ENCODE data around the gene SV2C.

DNA sequence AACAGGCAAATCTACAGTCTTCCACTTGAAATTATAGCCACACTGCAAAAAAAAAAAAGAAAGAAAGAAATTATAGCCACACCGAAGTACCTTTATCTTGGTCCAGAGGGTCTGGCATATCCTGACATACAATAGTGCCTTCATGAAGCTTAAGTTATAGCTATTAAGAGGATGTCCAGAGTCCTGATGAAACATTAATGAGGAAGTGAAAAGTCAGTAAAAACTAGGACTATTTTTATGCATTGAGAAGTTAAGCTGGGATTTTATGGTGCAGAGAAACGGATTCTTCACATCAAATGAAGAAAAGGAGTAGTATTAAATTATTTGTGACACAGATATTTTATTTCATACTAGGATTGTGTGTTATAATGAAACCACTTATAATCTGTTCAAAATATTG is 123.9 kb downstream of the SV2C start:
- TF ChIP-seq CTCF (conservative IDR thresholded peaks at IDR 0.05; ENCODE audit: low read length), result no peak
- no peak for TF ChIP-seq EZH2phosphoT487 (IDR thresholded peaks at IDR 0.05; ENCODE audit: borderline replicate concordance)

Measured in Loucy (cell line).